Frontal cortex (tissue), 4 donors: ENCODE results near the gene CEP112. TPM values are rescaled to one million over a fixed set of nuclear protein-coding genes. Genes with fewer than 3 reads are reported as not detected.
A peak's percentile ranks its signal among the peaks of the same experiment; 100 is the strongest.
"Not testable (repeated sequence)": the region's sequence is repeated elsewhere in the genome, so short reads cannot be mapped to it uniquely, and the experiment has no call there.

Source experiments
- DNase-seq, 2 donors: peaks; one replicate each; pipeline ENCODE4 v3.0.0; 2012; ENCODE audit warnings: low spot score in 2 of 2
- FAIRE-seq: peaks from 2 replicates; lab custom pipeline; 2012; peaks lifted over from hg19 to GRCh38; lab: Jason Lieb, UNC
- total RNA-seq: library from RNA; depleted of rRNA; stranded (reverse); fragments of >200 nt; gene quantifications from one replicate; pipeline ENCODE4 v1.2.3, GENCODE V29; 2014
- donor health status: control.
- donor health status: control.
- donor health status: control.

The CEP112 gene
- total RNA-seq, 1 donor from 2014 or later, result 13.5 TPM

DNA sequence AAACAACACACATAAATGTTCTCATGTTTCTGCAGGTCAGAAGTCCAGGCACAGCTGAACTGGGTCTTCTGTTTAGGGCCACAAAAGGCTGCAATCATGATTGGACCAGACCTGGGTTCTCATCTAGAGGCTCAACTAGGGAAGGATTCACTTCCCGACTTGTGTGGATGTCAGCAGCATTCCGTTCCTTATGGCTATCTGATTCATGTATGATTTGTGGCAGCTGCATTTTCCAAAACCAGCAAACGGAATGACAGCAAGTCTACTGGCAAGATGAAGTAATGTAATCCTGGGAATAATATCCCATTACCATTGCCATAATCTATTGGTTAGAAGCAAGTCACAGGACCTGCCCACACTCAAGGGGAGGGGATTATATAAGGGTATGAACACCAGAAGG lies 22.1 kb downstream of the CEP112 start:
- DNase-seq, result no peak
- no peak for FAIRE-seq

DNA sequence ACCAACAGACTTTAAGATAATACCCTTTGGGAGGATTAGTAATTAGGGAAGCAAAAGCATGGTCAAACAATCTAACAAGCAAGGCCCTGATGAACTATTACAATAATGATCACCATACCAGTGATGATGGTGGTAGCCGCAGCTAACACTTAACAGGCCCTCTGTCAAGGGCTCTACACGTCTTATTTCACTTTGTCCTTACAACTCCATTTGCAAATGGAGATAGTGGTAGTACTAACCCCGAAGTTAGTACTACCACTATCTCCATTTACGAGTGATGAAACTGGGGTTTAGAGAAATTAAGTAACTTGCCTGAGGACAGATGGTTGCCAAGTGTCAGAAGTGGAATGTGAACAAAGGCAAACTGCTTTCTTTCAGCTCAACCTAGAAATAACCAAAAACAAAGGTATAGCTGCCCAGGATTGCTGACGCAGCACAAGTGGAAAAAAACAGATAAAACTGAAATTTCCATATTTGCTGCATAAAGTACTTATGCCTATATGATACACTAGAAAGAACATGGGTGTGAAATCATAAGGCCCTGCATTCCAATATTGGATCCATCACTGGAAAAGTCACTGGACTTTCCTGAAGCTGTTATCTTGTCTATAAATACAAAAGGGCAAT lies 24.6 kb downstream of the CEP112 start:
- no peak for DNase-seq
- no peak for FAIRE-seq

DNA sequence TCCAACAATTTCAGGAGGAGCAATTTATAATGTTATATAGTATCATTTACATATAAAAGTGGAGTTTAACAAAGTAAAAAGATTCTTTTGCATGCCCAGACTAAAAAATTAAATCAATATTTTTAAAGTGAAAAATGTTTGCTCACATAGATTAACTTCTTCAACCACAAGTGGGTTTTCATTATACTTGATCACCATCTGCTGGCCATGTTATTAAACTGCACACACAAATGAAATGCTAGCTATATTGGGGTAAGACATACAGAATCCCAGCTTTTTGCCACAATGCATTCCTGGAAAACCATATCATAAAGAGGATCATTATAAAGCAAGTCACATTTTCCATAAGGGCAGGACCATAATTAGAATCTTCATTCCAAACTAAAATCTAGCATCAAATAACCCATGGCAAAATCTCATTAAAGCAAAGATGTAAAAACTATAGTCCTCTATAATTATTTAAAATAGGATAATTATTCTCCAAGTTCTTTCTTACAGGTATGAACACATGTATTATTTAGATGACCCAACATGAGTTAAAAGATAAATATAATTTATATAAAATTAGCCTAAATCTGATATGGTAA lies 26.3 kb downstream of the CEP112 start:
- peak; percentile 16 to 52 for DNase-seq
- peak; percentile 94 for FAIRE-seq

DNA sequence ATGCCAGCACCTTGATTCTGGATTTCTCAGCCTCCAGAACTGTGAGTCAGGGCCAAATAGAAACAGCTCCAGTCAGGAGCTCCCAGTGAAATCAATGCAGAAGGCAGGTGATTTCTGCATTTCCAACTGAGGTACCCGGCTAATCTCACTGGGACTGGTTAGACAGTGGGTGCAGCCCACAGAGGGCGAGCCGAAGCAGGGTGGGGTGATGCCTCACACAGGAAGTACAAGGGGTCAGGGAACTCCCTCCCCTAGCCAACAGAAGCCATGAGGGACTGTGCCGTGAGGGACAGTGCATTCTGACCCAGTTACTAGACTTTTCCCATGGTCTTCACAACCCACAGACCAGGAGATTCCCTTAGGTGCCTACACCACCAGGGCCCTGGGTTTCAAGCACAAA lies 36.9 kb downstream of the CEP112 start:
- FAIRE-seq, DNase-seq: not testable (repeated sequence)

DNA sequence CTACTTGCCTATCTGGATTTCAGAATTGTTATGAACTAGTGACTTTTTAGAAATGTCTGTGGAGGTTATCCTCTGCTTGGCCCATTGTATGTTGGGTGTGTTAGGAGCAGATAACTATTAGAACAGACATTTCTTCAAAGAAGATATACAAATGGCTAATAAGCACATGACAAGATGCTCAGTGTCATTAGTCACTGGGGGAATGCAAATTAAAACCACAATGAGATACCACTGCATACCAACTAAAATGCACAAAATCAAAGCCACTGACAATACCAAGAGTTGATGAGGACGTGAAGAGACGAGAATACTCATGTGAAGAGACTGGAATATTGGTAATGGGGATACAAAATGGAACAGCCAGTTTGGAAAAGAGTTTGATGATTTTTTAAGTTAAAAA lies 39.2 kb downstream of the CEP112 start:
- FAIRE-seq (no peak), DNase-seq (no peak)

DNA sequence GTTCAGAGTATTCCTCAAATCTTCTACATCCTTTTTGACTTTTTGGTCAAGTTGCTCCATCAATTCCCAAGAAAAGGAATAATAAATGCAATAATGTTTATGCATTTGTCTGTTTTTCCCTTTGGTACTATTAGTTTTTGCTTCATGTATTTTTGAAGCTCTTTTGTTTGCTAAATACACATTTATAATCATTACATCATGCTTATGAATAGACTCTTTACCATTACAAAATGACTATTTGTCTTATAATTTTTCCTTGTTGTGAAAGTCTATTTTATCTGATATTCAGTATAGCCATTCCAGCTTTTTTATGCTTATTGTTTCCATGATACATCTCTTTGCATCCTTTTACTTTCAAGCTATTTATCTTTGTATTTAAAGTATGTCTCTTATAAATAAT lies 41.2 kb downstream of the CEP112 start:
- DNase-seq, result no peak
- no peak for FAIRE-seq

DNA sequence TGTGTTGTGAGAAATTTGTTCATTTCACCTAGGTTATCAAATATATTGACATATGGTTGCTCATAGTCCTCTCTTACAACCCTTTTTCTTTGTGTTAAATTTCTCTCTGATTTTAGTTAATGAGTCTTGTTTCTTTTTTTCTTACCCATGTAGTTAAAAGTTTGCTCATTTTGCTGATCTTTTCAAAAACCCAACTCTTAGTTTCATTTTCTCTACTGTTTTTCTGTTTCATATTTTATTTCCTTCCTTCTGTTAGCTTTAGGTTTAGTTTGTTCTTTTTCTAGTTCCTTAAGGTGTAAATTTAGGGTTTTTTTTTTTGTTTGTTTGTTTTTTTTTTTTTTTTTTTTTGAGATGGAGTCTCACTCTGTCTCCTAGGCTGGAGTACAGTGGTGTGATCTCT lies 42.4 kb downstream of the CEP112 start:
- FAIRE-seq (no peak), DNase-seq (no peak)

DNA sequence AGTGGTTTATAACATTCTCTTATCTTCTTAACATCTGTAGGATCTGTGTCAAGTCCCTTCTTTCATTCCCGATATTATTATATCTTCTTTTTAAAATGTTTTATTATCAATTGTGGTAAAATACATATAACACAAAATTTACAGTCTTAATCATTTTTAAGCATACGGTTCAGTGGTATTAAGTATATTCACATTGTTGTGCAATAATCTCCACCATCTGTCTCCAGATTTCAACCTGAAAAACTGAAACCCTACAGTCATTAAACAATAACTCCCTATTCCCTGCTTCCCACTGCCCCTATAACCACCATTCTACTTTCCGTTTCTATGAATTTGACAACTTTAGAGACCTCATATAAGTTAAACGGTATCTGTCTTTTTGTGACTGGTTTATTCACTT lies 45.5 kb downstream of the CEP112 start:
- DNase-seq, result no peak
- FAIRE-seq, result no peak

DNA sequence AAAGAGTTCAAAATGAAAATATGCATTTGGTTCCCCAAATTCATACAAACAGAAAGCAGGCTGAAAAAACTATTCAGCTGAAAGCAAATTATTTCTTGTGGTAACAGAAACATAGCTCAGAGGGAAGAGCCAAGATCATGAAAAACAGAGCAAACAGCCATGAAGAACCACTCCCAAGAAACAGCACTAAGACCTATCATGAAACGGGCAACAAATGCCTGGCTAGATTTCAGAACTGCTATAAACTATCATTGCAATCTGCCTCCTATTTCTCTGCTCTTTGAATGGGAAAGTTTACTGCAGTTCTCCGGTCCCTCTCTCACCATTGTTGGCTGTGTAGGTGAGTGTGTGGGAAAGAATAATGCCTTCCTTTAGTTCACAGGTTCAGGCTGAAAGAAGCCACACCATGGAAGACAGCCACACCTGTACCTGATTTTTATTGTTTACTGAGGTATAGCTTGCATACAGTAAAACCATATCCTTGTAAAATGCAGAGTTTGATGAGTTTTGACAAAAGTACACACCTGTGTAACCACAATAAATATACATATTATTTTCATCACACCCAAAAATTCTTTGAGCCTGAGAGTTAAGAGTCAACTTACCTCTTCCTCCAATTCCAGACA lies 48.2 kb downstream of the CEP112 start:
- FAIRE-seq (no peak), DNase-seq (no peak)

DNA sequence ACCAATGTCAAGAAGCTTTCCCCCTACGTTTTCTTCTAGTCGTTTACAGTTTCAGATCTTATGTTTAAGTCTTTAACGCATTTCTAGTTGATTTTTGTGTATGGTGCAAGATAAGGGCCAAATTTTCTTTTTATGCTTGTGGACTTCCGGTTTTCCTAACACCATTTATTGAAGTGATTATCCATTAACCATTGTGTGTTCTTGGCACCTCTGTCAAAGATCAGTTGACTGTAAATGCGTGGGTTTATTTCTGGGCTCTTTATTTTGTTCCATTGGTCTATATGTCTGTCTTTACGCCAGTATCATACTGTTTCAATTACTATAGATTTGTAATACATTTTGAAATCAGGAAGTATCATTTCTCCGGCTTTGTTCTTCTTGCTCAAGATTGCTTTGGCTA lies 49.5 kb downstream of the CEP112 start:
- FAIRE-seq (no peak), DNase-seq (no peak)

DNA sequence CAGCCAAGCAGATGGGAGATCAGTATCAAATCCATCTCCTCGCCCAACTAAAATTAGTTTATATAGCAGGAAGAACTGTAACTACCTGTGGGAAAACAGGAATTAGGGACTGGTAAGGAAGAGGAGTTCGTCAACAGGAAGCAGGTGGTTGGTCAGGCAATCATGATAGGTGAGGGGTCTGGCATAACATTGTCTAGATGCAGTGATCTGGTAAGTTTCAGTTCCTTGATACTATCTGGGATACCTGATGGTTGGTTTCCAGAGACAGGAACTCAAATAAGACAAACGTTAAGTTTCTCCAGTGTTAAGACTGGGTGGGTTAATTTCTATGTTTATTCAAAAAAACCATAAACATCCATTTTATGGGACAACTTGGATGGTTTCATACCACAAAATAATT lies 53.8 kb downstream of the CEP112 start:
- DNase-seq (no peak), FAIRE-seq (no peak)

DNA sequence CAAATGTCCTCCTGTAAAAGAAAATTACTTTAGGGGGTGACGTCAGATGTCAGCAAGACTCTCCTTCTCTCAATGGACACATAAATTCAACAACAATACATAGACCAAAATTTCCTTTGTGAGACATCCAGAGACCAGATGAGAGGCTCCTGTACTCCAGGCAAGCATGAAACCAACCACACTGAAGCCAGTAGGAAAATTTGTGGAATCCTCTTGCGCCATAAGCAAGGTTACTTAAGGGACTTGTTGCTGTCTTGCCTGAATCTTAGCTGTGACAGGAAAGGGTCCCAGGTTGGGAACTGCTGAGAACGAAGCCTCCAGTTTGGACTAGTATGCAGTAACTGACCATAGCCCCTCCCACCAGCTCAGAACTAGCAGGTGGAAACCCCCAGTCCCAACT lies 56.0 kb downstream of the CEP112 start:
- FAIRE-seq (no peak), DNase-seq (no peak)

DNA sequence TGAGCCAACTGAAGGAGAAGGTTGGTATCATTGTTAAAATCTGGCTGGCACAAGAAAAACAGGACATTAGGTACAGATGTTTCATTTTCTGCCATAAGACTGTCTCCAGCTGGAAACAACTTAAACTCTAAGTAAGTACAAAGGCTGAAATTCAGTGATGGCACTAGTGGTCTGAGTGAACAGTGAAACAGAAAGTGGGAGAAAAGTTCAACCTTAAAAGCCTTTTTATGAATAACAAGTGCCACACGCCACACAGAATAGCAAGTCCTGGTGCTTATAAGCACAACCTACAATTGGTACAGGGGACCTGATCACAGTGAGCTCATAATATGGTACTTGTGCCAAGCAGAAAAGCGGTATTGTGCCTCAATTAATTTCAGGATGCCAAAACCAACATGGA lies 56.7 kb downstream of the CEP112 start:
- FAIRE-seq (no peak), DNase-seq (no peak)

DNA sequence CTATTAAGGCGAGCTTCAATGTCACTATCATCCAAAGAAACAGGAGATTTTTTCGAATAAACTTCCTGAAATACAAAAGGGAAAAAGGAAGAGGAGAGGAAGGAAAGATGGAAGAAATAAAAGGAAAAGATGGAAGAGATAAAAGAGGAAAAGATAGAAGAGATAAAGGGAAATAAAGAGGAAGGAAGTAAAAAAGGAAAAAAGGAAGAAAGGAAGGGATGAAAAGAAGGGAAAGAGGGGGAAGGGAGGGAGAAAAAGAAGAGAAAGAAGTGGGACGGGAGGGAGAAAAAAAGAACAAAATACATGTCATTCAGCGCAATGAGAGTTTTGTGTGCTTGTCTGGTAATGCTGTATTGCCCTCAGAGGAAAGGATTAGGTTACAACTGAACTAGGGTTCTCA lies 62.2 kb downstream of the CEP112 start:
- DNase-seq (no peak), FAIRE-seq (no peak)

DNA sequence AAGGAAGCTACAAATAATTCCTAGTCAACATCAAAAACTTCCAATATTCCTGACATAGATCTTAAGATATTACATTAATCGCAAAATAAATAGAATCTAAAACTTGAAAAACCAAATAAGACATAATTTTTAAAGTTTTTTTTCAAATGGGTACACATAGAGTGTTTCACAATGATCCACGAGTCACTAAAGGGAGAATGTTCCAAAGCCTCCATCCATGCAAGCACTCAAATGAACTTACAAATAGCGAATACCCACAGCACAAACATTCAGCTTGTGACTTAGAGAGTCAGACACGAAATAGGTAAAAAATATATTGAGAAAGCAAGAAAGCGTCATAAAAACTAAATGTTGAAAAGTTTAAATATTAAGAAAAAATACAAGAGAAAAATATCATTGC lies 65.7 kb downstream of the CEP112 start:
- DNase-seq (no peak), FAIRE-seq (peak; percentile 78)

DNA sequence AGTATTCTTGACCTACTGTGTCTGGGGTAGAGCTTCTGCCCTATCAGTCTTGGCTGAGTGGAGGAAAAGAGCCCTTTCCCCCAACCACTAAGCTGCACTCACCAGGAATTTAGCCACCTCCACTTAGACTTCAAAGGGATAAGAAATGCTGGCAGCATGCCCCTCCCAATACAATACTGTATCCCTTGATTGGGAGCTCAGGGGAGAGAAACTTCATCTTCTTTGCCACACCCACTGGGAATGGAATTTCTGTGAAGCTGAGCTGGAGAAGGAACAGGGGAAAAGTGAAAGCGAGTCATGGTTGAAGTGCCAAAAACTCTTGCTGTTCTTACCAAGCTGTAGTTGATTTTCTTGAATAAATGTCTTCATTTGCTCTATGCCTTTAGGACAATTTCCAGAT lies 68.8 kb downstream of the CEP112 start:
- no peak for FAIRE-seq
- DNase-seq, result no peak

DNA sequence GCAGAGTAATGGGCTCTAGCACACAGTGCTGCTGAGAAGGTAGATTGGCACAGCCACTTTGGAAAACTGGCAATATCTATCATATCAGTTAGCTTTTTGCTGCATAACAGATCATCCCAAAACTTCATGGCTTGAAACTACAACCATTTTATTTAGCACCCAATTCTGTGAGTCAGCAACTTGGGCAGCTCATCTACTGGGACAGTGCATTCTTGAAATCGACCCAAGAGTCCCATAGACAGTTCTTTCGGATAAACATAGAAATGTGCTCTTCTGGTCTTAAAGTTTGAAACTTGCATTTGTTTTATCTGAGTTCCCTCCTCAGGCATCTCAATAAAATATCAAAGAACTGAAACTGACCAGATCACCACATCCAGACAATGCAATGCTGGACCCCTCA lies 76.7 kb downstream of the CEP112 start:
- no peak for FAIRE-seq
- DNase-seq, result no peak

DNA sequence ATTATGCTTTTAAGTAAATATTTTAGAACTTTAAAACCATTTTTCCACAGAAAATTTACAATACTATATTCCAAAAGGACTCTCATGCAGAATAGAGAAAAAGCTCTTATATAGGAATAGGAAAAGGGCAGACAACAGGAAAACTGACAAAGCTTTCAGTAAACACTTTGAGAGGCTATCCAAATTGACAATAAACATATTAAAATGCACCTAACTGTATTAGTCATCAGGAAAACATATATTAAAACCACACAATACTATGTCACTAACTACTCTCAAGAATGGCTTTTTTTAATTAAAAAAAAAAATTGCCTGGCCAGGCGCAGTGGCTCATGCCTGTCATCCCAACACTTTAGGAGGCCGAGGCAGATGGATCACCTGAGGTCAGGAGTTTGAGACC lies 77.3 kb downstream of the CEP112 start:
- no peak for FAIRE-seq

DNA sequence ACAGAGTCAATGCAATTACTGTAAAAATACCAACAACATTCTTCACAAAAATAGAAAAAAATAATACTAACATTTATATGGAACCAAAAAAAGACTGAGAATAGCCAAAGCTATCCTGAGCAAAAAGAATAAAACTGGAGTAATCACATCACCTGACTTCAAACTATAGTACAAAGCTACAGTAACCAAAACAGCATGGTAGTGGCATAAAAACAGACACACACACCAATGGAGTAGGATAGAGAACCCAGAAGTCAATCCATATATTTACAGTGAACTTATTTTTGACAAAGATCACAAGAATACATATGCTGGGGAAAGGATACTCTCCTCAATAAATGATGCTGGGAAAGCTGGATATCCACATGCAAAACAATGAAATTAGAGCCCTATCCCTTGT lies 84.2 kb downstream of the CEP112 start:
- no peak for DNase-seq
- no peak for FAIRE-seq

More for the DNA sequence above, 77.3 kb downstream of the CEP112 start:
- DNase-seq, result no peak

DNA sequence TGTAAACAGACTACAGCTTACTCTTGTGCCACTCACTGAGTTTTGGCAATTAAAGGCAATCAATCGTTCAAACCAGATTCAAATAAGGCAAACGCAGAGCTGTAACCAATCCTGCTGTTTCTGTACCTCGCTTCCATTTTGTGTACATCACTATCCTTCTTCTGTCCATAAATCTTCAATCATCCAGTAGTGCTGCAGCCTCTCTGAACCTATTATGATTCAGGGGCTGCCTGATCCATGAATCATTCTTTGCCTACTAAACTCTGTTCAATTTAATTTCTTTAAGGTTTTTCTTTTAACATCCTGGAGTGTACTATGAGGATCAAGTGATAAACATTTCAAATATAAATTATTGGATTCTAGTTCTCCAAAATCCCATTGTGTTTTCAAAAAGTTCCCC lies 93.9 kb downstream of the CEP112 start:
- DNase-seq, result no peak
- no peak for FAIRE-seq

DNA sequence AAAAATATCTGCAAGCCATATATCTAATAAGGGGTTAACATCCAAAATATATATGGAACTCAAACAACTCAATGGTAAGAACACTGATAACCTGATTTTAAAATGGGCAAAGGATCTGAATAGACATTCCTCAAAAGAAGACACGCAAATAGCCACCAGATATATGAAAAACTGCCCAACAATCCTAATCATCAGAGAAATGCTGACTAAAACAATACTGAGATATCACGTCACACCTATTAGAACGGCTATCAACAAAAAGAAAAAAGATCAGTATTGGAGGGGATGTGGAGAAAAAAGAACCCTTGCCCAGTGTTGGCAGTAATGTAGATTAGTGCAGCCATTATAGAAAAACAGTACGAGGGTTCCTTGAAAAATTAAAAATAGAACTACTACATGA lies 97.2 kb downstream of the CEP112 start:
- FAIRE-seq, result no peak

More for the DNA sequence above, 97.2 kb downstream of the CEP112 start:
- no peak for DNase-seq
